Heart left ventricle (tissue), 13 donors: Measurements from ENCODE around the gene IGF1R.

Experiments used
- CTCF ChIP-seq, 12 donors: fragments of 200-600 bp; sonication (generic) in 4 of 12; IDR thresholded peaks; one replicate each; pipeline versions ENCODE4 v1.5.0 to v1.8.0; 2018 to 2022; ENCODE audit warnings: antibody characterized with exemption in 12 of 12, mild to moderate bottlenecking in 5 of 12
- POLR2A ChIP-seq, 2 donors: fragments of 450-650 bp; IDR thresholded peaks; one replicate each; pipeline ENCODE4 v1.6.1; 2017; ENCODE audit warnings: antibody characterized with exemption in 2 of 2, mild to moderate bottlenecking in 2 of 2, moderate library complexity in 2 of 2
- donor health status: ischemic (EF 13 %, LVEDD 7.1; RV severe dilation, severe dysfunction).
- donor health status: DM: no; HTN: yes; CAD: no.
- donor health status: DM: no; HTN: no; CAD: no.
- donor health status: ischemic (EF 25% LVEDD 6.9; RV normal size, moderate dysfunction).
- donor health status: ischemic (EF 25% LVEDD 5.7; RV mildly dilated, moderate dysfunction).
- donor health status: ischemic (EF 35%, LVEDD 5.7; RV mildly dilated, moderate dysfunction).
- donor health status: nonischemic (EF 11% LVEDD 7.7; RV severe dilation, severe dysfunction).
- donor health status: DM: yes; HTN: yes; CAD: no.
- donor health status: PGD.
- donor health status: ischemic (EF 29% LVEDD 5.4; RV normal size, mild dysfunction).
- donor health status: nonischemic (EF 23%, LVEDD 6.1; RV moderate dilation, normal function).

GRCh38 chr15:98660055-98660454 is 11.7 kb downstream of the IGF1R start:
- no peak for TF ChIP-seq CTCF (IDR thresholded peaks at IDR 0.05)
- TF ChIP-seq POLR2A (IDR thresholded peaks at IDR 0.05) = no peak
